ENCODE results near the gene STRN3. TPM values are rescaled to one million over a fixed set of nuclear protein-coding genes. Genes with fewer than 3 reads are reported as not detected.

STRN3 gene
- total and polyA plus RNA-seq, 2 of the 4 experiments (the other 2 are of a cell fraction): 10.8 to 78.7 TPM

DNA sequence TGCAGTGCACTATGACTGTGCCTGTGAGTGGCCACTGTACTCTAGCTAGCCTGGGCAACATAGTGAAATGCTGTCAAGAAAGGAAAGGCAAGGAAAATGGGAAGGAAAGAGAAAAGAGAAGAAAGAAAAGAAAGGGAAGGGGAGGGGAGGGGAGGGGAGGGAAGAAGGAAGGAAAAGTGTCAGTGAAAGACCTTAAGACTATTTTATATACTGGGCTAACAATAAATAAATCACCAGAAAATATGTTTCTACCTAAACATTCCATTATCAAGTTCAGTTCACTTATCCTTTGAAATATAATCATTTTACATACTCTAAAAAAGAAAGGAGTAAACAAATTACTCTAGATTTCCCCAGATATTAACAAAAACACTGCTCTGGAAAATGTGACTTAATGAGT is 129.7 kb downstream of the STRN3 start:
- H2AK9ac ChIP-seq (replicated peaks; ENCODE audit: low read depth, low read length, poor library complexity): no peak overlapping the region
- no peak overlapping the region for H4K8ac ChIP-seq (ENCODE audit: low read depth in 2 of 2, low read length in 2 of 2)
- no peaks in the 10 kb centered on the region for H3K9me3 ChIP-seq (ENCODE audit: control insufficient read depth, insufficient read depth, low read length)
- no peak overlapping the region for H3K4ac ChIP-seq (ENCODE audit: low read depth, low read length)
- peaks cover 8 to 10% of the 10 kb centered on the region in 2 experiments; a peak in 3 of 4 replicates for H3K79me1 ChIP-seq (ENCODE audit: low read depth in 1 of 2, low read length in 2 of 2)
- peaks cover 12% of the 10 kb centered on the region for H3K36me3 ChIP-seq (ENCODE audit: control insufficient read depth, insufficient read depth, low read length)
- H3K4me1 ChIP-seq (ENCODE audit: control insufficient read depth, insufficient read depth, low read length): no peaks in the 10 kb centered on the region
- 0 out of 2 replicates have a peak overlapping the region, but pooled peaks have one; percentile 21 for H3K14ac ChIP-seq (replicated peaks; ENCODE audit: low read depth, low read length)
- TF ChIP-seq, protein P1, sequence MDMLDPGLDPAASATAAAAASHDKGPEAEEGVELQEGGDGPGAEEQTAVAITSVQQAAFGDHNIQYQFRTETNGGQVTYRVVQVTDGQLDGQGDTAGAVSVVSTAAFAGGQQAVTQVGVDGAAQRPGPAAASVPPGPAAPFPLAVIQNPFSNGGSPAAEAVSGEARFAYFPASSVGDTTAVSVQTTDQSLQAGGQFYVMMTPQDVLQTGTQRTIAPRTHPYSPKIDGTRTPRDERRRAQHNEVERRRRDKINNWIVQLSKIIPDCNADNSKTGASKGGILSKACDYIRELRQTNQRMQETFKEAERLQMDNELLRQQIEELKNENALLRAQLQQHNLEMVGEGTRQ (IDR thresholded peaks at IDR 0.05; ENCODE audit: low read depth, low read length): no peak
- no peak for TF ChIP-seq RCOR1 (IDR thresholded peaks at IDR 0.05; ENCODE audit: insufficient replicate concordance, low read length)
- TF ChIP-seq MAZ (IDR thresholded peaks at IDR 0.05; ENCODE audit: borderline replicate concordance, low read depth, low read length): no peak
- TF ChIP-seq RAD21 (IDR thresholded peaks at IDR 0.05; ENCODE audit: low read length): no peak
- TF ChIP-seq MXI1 (IDR thresholded peaks at IDR 0.05; ENCODE audit: borderline replicate concordance, low read depth, low read length): no peak
- TF ChIP-seq, protein P2, sequence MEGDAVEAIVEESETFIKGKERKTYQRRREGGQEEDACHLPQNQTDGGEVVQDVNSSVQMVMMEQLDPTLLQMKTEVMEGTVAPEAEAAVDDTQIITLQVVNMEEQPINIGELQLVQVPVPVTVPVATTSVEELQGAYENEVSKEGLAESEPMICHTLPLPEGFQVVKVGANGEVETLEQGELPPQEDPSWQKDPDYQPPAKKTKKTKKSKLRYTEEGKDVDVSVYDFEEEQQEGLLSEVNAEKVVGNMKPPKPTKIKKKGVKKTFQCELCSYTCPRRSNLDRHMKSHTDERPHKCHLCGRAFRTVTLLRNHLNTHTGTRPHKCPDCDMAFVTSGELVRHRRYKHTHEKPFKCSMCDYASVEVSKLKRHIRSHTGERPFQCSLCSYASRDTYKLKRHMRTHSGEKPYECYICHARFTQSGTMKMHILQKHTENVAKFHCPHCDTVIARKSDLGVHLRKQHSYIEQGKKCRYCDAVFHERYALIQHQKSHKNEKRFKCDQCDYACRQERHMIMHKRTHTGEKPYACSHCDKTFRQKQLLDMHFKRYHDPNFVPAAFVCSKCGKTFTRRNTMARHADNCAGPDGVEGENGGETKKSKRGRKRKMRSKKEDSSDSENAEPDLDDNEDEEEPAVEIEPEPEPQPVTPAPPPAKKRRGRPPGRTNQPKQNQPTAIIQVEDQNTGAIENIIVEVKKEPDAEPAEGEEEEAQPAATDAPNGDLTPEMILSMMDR (conservative IDR thresholded peaks at IDR 0.05; ENCODE audit: low read depth, low read length): no peak
- TF ChIP-seq CHD1 (IDR thresholded peaks at IDR 0.05; ENCODE audit: low read depth, low read length): no peak
- no peak for TF ChIP-seq CEBPB (IDR thresholded peaks at IDR 0.05; ENCODE audit: low read depth, low read length)
- TF ChIP-seq POLR2A (IDR thresholded peaks at IDR 0.05; ENCODE audit: low read depth, low read length): no peak
- TF ChIP-seq RFX5 (IDR thresholded peaks at IDR 0.05; ENCODE audit: low read depth, low read length): no peak
- no peak for TF ChIP-seq NFE2L2 (IDR thresholded peaks at IDR 0.05; ENCODE audit: low read depth, low read length)
- no peak for TF ChIP-seq SMC3 (IDR thresholded peaks at IDR 0.05; ENCODE audit: low read depth, low read length)
- TF ChIP-seq MAFK (IDR thresholded peaks at IDR 0.05; ENCODE audit: low read depth, low read length): no peak
- no peak for TF ChIP-seq BHLHE40 (IDR thresholded peaks at IDR 0.05; ENCODE audit: low read depth, low read length)
- TF ChIP-seq FOS (IDR thresholded peaks at IDR 0.05; ENCODE audit: low read depth, low read length): no peak
- TF ChIP-seq, protein P3, sequence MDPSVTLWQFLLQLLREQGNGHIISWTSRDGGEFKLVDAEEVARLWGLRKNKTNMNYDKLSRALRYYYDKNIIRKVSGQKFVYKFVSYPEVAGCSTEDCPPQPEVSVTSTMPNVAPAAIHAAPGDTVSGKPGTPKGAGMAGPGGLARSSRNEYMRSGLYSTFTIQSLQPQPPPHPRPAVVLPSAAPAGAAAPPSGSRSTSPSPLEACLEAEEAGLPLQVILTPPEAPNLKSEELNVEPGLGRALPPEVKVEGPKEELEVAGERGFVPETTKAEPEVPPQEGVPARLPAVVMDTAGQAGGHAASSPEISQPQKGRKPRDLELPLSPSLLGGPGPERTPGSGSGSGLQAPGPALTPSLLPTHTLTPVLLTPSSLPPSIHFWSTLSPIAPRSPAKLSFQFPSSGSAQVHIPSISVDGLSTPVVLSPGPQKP (IDR thresholded peaks at IDR 0.05; ENCODE audit: borderline replicate concordance, low read depth, low read length): no peak
- H4K91ac ChIP-seq (ENCODE audit: insufficient read depth, low read depth, low read length): no peak overlapping the region
- H3K4me3 ChIP-seq (ENCODE audit: insufficient read depth, low read depth, low read length): no peak overlapping the region
- H2AK5ac ChIP-seq (ENCODE audit: low read depth, low read length): no peak overlapping the region
- H3K9ac ChIP-seq (ENCODE audit: low read depth, low read length): no peak overlapping the region
- in situ Hi-C loops (cut with MboI; ENCODE audit: low sequenced_read_pairs) (no loop called here), dilution Hi-C loops (cut with HindIII; ENCODE audit: low sequenced_read_pairs, unreplicated experiment) (no loop called here), intact Hi-C loops (cut with micrococcal nuclease) (loop anchor here (10.0 kb wide), 1 partner anchor 222 kb away; no protein-coding TSS in a partner anchor)
- H2BK5ac ChIP-seq (ENCODE audit: low read depth, low read length, poor library complexity, severe bottlenecking): peak overlapping the region; percentile 60
- ATAC-seq (ENCODE audit: low read depth) (no peak), DNase-seq (no peak)
- POLR2A ChIA-PET (ENCODE audit: unreplicated experiment): no interaction called here
- peaks cover 5% of the 10 kb centered on the region; the same call in 1 of the 2 replicates for H3K9me1 ChIP-seq (ENCODE audit: insufficient read depth, low read length)
- H3K56ac ChIP-seq (ENCODE audit: extremely low read depth, insufficient read depth, low read length): no peak overlapping the region
- H2BK20ac ChIP-seq (ENCODE audit: low read depth, low read length): no peak overlapping the region
- H2BK15ac ChIP-seq (ENCODE audit: low read depth, low read length): no peak overlapping the region
- H3K18ac ChIP-seq (ENCODE audit: low read depth, low read length): no peak overlapping the region
- peaks cover 3% of the 10 kb centered on the region for H4K20me1 ChIP-seq (ENCODE audit: insufficient read depth, low read length)
- no peaks in the 10 kb centered on the region for H3K27me3 ChIP-seq (ENCODE audit: control insufficient read depth, insufficient read depth, low read length)
- H2BK120ac ChIP-seq (ENCODE audit: low read depth, low read length): no peak overlapping the region
- no peak overlapping the region for H3K4me2 ChIP-seq (ENCODE audit: low read depth, low read length)
- no peak overlapping the region for H2AFZ ChIP-seq (replicated peaks; ENCODE audit: low read length, poor library complexity)
- no peak overlapping the region for H4K5ac ChIP-seq (ENCODE audit: low read depth, low read length)
- CTCF ChIA-PET: no interaction called here
- peak overlapping the region; percentile 44; the same call in 1 of the 2 replicates for H3K27ac ChIP-seq (ENCODE audit: insufficient read depth, low read length)
- BruUV-seq (replicated peaks): no TSS peak
- peak overlapping the region; percentile 17; the same call in 1 of the 2 replicates for H3K23ac ChIP-seq (ENCODE audit: low read depth, low read length)

All from IMR-90 (cell line).